HG02852 (cell line): ENCODE measurements around the gene KRTAP10-11.

ENCODE experiments used
- ATAC-seq: cut with Tn5 transposase; IDR thresholded peaks from one replicate; pipeline ENCODE4 v1.9.1; 2021; ENCODE audit warnings: mild to moderate bottlenecking, moderate library complexity; ENCODE audit not compliant: unreplicated experiment

KRTAP10-11 gene

GRCh38 chr21:44692798-44693512 is 46.7 kb downstream of the KRTAP10-11 start:
- ATAC-seq = no peak

- no peak for ATAC-seq
Observed at GRCh38 chr21:44694776-44695175, 48.6 kb downstream of the KRTAP10-11 start.

GRCh38 chr21:44695184-44695583 is 49.0 kb downstream of the KRTAP10-11 start:
- ATAC-seq = no peak

GRCh38 chr21:44695641-44696040 is 49.4 kb downstream of the KRTAP10-11 start:
- ATAC-seq = no peak

- ATAC-seq = no peak
Observed at GRCh38 chr21:44696572-44696971, 50.4 kb downstream of the KRTAP10-11 start.
